HG03558 (cell line): ENCODE measurements around the gene TEX22.

Experiments used
- ATAC-seq: cut with Tn5 transposase; IDR thresholded peaks from one replicate; pipeline ENCODE4 v1.9.1; 2021; ENCODE audit warnings: moderate number of reproducible peaks; ENCODE audit not compliant: unreplicated experiment; ENCODE audit errors: extremely low read depth

The TEX22 gene

GRCh38 chr14:105365681-105366080, 32.7 kb upstream of the TEX22 start:
- no peak for ATAC-seq

- no peak for ATAC-seq
These were observed 31.8 kb upstream of the TEX22 start for GRCh38 chr14:105366386-105367074.

GRCh38 chr14:105367116-105368031, 31.0 kb upstream of the TEX22 start:
- no peak for ATAC-seq

GRCh38 chr14:105368032-105368417, 30.3 kb upstream of the TEX22 start:
- no peak for ATAC-seq

- no peak for ATAC-seq
These were observed 29.9 kb upstream of the TEX22 start for GRCh38 chr14:105368426-105368825.

GRCh38 chr14:105368910-105369652, 29.3 kb upstream of the TEX22 start:
- no peak for ATAC-seq

- ATAC-seq, result no peak
These were observed 28.7 kb upstream of the TEX22 start for GRCh38 chr14:105369653-105370040.

GRCh38 chr14:105374389-105374788, 23.9 kb upstream of the TEX22 start:
- ATAC-seq, result no peak

GRCh38 chr14:105375635-105376057, 22.7 kb upstream of the TEX22 start:
- no peak for ATAC-seq

GRCh38 chr14:105376521-105377440, 21.6 kb upstream of the TEX22 start:
- no peak for ATAC-seq

- ATAC-seq, result no peak
These were observed 20.7 kb upstream of the TEX22 start for GRCh38 chr14:105377555-105378182.

- no peak for ATAC-seq
These were observed 20.1 kb upstream of the TEX22 start for GRCh38 chr14:105378199-105378598.

- ATAC-seq, result no peak
These were observed 19.3 kb upstream of the TEX22 start for GRCh38 chr14:105378873-105379685.

GRCh38 chr14:105379946-105380345, 18.4 kb upstream of the TEX22 start:
- no peak for ATAC-seq

GRCh38 chr14:105380756-105381155, 17.6 kb upstream of the TEX22 start:
- no peak for ATAC-seq

GRCh38 chr14:105381446-105382342, 16.6 kb upstream of the TEX22 start:
- no peak for ATAC-seq

GRCh38 chr14:105382343-105383082, 15.8 kb upstream of the TEX22 start:
- no peak for ATAC-seq
